ENCODE measurements around the gene CHST6. TPM values are rescaled to one million over a fixed set of nuclear protein-coding genes. Genes with fewer than 3 reads are reported as not detected.
A peak's percentile ranks its signal among the peaks of the same experiment; 100 is the strongest.

CHST6 gene
- total and polyA plus RNA-seq, 2 donors (not counting 1 experiment from before 2014, with no cell fraction given), result 0.02 to 0.17 TPM

DNA sequence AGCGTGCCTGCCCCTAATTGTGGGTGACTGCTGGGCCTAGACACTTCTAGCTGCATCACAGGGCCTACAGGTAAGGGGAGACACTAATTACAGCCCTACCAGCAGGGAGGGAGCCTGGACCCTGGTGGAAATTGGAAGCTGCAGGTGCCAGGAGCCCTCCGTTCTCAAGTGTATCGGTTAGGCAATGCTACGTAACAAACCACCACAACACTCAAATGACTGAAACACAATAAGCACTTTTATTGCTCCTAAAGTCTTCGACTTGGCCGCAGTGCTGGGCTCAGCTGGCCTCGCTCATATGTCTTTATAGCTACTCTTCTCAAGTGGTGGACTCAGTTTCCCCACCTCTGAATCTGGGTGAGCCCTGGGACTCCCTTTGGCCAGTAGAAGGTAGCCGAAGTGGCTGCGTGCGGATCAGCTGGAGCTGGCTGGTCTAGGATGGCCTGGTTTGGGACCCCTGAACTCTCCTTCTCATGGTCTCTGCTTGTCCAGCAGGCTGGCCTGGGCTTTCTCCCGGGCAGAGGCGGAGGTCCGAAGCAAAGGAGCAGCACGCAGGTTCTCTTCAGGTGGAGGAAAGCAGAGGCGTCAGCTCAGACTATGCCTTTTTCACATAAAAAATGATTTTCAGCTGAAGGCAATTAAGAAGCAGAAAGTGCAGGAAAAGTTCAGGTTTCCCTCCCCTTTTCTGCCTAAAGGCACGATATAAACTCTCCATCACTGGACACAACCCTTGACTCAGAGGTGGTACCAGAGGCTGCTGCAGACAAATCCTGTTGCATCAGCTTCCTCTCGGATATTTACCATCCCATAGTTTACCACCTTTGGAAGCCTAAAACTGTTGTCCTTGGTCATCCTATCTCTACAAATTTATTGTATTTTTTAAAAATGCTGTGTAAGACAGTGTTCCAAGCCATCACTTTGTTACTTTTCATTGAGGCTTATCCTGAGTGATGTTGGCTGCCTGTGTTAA, 22.0 kb downstream of the CHST6 start:
- H3K27ac ChIP-seq (ENCODE audit: insufficient read depth, low read length), result no peak overlapping the region
- DNase-seq (ENCODE audit: low read depth in 2 of 2), result no peak
- no peaks in the 10 kb centered on the region for H3K9me3 ChIP-seq (ENCODE audit: control insufficient read depth, insufficient read depth, low read depth, low read length)
- no peak for TF ChIP-seq EZH2 (IDR thresholded peaks at IDR 0.05; ENCODE audit: low read length, missing control alignments)
- TF ChIP-seq, protein P1, sequence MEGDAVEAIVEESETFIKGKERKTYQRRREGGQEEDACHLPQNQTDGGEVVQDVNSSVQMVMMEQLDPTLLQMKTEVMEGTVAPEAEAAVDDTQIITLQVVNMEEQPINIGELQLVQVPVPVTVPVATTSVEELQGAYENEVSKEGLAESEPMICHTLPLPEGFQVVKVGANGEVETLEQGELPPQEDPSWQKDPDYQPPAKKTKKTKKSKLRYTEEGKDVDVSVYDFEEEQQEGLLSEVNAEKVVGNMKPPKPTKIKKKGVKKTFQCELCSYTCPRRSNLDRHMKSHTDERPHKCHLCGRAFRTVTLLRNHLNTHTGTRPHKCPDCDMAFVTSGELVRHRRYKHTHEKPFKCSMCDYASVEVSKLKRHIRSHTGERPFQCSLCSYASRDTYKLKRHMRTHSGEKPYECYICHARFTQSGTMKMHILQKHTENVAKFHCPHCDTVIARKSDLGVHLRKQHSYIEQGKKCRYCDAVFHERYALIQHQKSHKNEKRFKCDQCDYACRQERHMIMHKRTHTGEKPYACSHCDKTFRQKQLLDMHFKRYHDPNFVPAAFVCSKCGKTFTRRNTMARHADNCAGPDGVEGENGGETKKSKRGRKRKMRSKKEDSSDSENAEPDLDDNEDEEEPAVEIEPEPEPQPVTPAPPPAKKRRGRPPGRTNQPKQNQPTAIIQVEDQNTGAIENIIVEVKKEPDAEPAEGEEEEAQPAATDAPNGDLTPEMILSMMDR (conservative IDR thresholded peaks at IDR 0.05 in 1 of 2, IDR thresholded peaks at IDR 0.05 in 1 of 2; ENCODE audit: low read depth in 1 of 2, low read length in 2 of 2), result no peak
- no peaks in the 10 kb centered on the region for H3K36me3 ChIP-seq (ENCODE audit: control insufficient read depth, insufficient read depth, low read length)
- no peaks in the 10 kb centered on the region for H4K20me1 ChIP-seq (ENCODE audit: control insufficient read depth, extremely low read depth, insufficient read depth, low read length)
- H3K79me2 ChIP-seq (ENCODE audit: control insufficient read depth, insufficient read depth, low read length), result no peaks in the 10 kb centered on the region
- H3K27me3 ChIP-seq (ENCODE audit: control insufficient read depth, insufficient read depth, low read length), result no peaks in the 10 kb centered on the region
- no peak overlapping the region for H3K4me2 ChIP-seq (ENCODE audit: extremely low read depth, insufficient read depth, low read length)
- H3K4me3 ChIP-seq (replicated peaks in 1 of 4; ENCODE audit: control extremely low read depth in 1 of 4, insufficient read depth in 1 of 4, low read depth in 3 of 4, low read length in 4 of 4), result no peak overlapping the region
- no peak overlapping the region for H2AFZ ChIP-seq (ENCODE audit: low read length)
- no peak overlapping the region for H3K9ac ChIP-seq (ENCODE audit: insufficient read depth, low read length)
- no peaks in the 10 kb centered on the region for H3K4me1 ChIP-seq (ENCODE audit: control insufficient read depth, extremely low read depth, insufficient read depth, low read length)

DNA sequence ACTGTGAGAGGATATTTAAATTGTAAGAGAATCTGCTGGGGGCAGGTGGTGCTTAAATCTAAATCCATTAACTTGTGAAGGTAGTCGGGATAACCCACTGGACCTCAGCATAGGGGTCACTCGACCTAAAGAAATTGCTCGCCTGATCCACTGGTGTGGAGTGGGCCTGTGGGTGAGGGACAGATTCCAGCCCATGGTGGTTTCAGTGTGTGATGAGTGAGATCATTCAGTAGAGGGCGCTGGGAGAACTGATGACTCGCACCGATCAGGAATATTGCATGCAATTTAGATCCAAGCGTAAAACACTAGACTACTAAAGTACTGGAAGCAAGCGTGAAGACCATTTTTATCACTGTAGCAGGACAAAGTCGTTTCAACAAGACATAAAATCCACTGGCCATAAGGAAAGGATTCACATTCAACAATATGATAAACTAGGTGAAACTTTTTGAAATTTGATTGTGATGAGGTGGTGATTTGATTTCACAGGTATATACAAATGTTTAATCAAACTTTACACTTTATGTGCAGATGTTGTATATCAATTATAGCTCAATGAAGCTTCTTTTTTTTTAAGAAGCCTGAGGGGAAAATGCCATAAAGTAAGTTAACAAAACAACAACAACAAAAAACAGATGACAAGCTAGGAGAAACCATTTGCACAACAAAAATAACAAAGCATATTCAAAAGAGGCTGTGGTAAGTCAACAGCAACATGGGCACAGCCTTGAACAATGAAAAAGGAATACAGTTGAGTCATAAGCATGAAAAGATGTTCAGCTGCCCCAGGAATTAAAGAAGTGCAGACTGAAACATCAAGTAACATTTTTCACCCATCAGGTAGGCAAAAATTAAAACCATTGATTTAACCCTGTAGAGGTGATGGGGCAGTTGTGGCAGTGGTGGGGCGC, 23.3 kb downstream of the CHST6 start:
- Histone ChIP-seq H3K4me1 (ENCODE audit: control insufficient read depth, extremely low read depth, insufficient read depth, low read length) (no peaks in the 10 kb centered on the region), H3K4me3 (replicated peaks in 1 of 4; ENCODE audit: control extremely low read depth in 1 of 4, insufficient read depth in 1 of 4, low read depth in 3 of 4, low read length in 4 of 4) (no peak overlapping the region), H2AFZ (ENCODE audit: low read length) (no peak overlapping the region), H3K27me3 (ENCODE audit: control insufficient read depth, insufficient read depth, low read length) (no peaks in the 10 kb centered on the region), H3K27ac (ENCODE audit: insufficient read depth, low read length) (no peak overlapping the region), H3K79me2 (ENCODE audit: control insufficient read depth, insufficient read depth, low read length) (no peaks in the 10 kb centered on the region), H3K9ac (ENCODE audit: insufficient read depth, low read length) (no peak overlapping the region), H3K36me3 (ENCODE audit: control insufficient read depth, insufficient read depth, low read length) (no peaks in the 10 kb centered on the region), H4K20me1 (ENCODE audit: control insufficient read depth, extremely low read depth, insufficient read depth, low read length) (no peaks in the 10 kb centered on the region), H3K4me2 (ENCODE audit: extremely low read depth, insufficient read depth, low read length) (no peak overlapping the region), H3K9me3 (ENCODE audit: control insufficient read depth, insufficient read depth, low read depth, low read length) (no peaks in the 10 kb centered on the region)
- DNase-seq (ENCODE audit: low read depth in 2 of 2), result peak; percentile 44 to 71
- no peak for TF ChIP-seq EZH2 (IDR thresholded peaks at IDR 0.05; ENCODE audit: low read length, missing control alignments)
- TF ChIP-seq, protein P1 (conservative IDR thresholded peaks at IDR 0.05 in 1 of 2, IDR thresholded peaks at IDR 0.05 in 1 of 2; ENCODE audit: low read depth in 1 of 2, low read length in 2 of 2), result peak; percentile 68 to 84

DNA sequence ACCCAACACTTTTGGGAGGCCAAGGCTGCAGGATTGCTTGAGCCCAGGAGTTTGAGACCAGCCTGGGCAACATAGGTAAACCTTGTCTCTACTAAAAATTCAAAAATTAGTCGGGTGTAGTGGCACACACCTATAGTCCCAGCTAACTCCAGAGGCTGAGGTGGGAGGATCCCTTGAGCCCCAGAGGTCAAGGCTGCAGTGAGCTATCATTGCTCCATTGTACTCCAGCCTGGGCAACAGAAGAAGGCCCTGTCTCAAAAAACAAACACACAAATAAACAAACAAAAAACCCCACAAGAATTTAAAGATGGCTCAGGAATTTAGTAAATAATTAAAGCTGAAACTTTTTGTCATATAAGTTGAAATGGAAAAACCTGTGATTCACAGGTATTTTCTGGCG, 28.5 kb downstream of the CHST6 start:
- H2AFZ ChIP-seq (ENCODE audit: low read length), result no peak overlapping the region

More for the DNA sequence above, 28.5 kb downstream of the CHST6 start:
- Histone ChIP-seq H3K36me3 (ENCODE audit: control insufficient read depth, insufficient read depth, low read length) (no peaks in the 10 kb centered on the region), H3K4me1 (ENCODE audit: control insufficient read depth, extremely low read depth, insufficient read depth, low read length) (no peaks in the 10 kb centered on the region), H3K4me3 (replicated peaks in 1 of 4; ENCODE audit: control extremely low read depth in 1 of 4, insufficient read depth in 1 of 4, low read depth in 3 of 4, low read length in 4 of 4) (no peak overlapping the region), H3K4me2 (ENCODE audit: extremely low read depth, insufficient read depth, low read length) (no peak overlapping the region), H3K9ac (ENCODE audit: insufficient read depth, low read length) (no peak overlapping the region), H3K27ac (ENCODE audit: insufficient read depth, low read length) (no peak overlapping the region), H4K20me1 (ENCODE audit: control insufficient read depth, extremely low read depth, insufficient read depth, low read length) (no peaks in the 10 kb centered on the region), H3K79me2 (ENCODE audit: control insufficient read depth, insufficient read depth, low read length) (peaks cover 19% of the 10 kb centered on the region), H3K27me3 (ENCODE audit: control insufficient read depth, insufficient read depth, low read length) (no peaks in the 10 kb centered on the region), H3K9me3 (ENCODE audit: control insufficient read depth, insufficient read depth, low read depth, low read length) (no peaks in the 10 kb centered on the region)
- no peak for DNase-seq (ENCODE audit: low read depth in 2 of 2)
- TF ChIP-seq, protein P1 (conservative IDR thresholded peaks at IDR 0.05 in 1 of 2, IDR thresholded peaks at IDR 0.05 in 1 of 2; ENCODE audit: low read depth in 1 of 2, low read length in 2 of 2), result no peak
- TF ChIP-seq EZH2 (IDR thresholded peaks at IDR 0.05; ENCODE audit: low read length, missing control alignments), result no peak

All from fibroblast of lung (primary cell).